H1 (cell line): ENCODE results near the gene FAM209A. TPM values are rescaled to one million over a fixed set of nuclear protein-coding genes. Genes with fewer than 3 reads are reported as not detected.

Experiments
- CHD7 ChIP-seq: fragments of 300-600 bp; sonication (generic); IDR thresholded peaks from 2 replicates; pipeline ENCODE4 v1.7.1; 2012; ENCODE audit warnings: low read length, moderate library complexity, mild to moderate bottlenecking, inconsistent platforms; ENCODE audit not compliant: insufficient replicate concordance
- KDM5A ChIP-seq: fragments of 200-600 bp; IDR thresholded peaks from 2 replicates; pipeline ENCODE4 v1.7.1; 2012; ENCODE audit warnings: mild to moderate bottlenecking, low read length, inconsistent platforms, mixed read lengths
- POU5F1 ChIP-seq: IDR thresholded peaks from 2 replicates; pipeline ENCODE4 v1.6.1; 2011; ENCODE audit warnings: low read depth, mild to moderate bottlenecking, low read length, moderate library complexity
- SAP30 ChIP-seq: fragments of 300-600 bp; sonication (generic); IDR thresholded peaks from 2 replicates; pipeline ENCODE4 v1.7.1; 2012; ENCODE audit warnings: low read length, moderate library complexity, mild to moderate bottlenecking, inconsistent platforms; ENCODE audit not compliant: insufficient read depth, insufficient replicate concordance
- polyA plus RNA-seq, 7 experiments: library from polyadenylated mRNA; depleted of rRNA in 3 of 7; stranded (reverse) in 5 of 7; unstranded in 2 of 7; fragments of >200 nt in 5 of 7; fragments of 200-250 nt in 2 of 7; gene quantifications; 1 replicate in 5 of 7; 2 replicates in 1 of 7; 4 replicates in 1 of 7; pipeline versions ENCODE4 v1.2.1 to v1.2.3, GENCODE V29; 2011 to 2013; ENCODE audit warnings: missing spikeins in 2 of 7, mixed read lengths in 2 of 7
- total RNA-seq: library from RNA; stranded (reverse); fragmentation: NEBNext Ultra II Directional; extraction: Animal tissue kit (Norgen Biotek cat#: 25700); gene quantifications from 2 replicates; pipeline ENCODE4 v1.2.1, GENCODE V29; 2021

FAM209A gene
- total and polyA plus RNA-seq, 2 of the 8 experiments (the other 6 are each of a cell fraction or from before 2014, with no cell fraction given): 0.15 TPM; not detected in 1

DNA sequence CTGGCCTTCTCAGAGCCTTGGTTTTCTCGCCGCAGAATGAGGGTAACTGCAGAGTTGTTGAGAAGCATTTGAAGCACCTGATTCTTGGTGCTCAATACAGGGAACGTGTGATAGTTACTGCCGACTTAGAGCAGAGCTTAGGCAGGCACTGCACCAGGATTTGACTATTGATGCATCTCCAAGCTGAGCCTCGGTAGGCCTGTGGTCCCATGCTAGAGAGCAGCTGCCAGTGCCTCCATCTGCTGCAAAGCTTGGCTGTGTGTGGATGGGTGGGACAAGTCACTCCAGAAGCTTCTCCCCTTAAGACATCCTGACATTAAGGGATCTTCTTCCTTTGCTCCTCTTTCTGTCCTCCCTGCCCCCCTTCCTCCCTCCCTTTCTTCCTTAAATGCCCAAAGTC lies 49.4 kb downstream of the FAM209A start (continued):
- TF ChIP-seq CHD7 (no peak), KDM5A (no peak), POU5F1 (no peak), SAP30 (no peak)
